EH (cell line): ENCODE data around the gene RASA3.
A peak's percentile ranks its signal among the peaks of the same experiment; 100 is the strongest.
"Not testable (repeated sequence)": the region's sequence is repeated elsewhere in the genome, so short reads cannot be mapped to it uniquely, and the experiment has no call there.

Experiments
- DNase-seq: peaks from one replicate; pipeline ENCODE4 v3.0.0-alpha.2; 2015; ENCODE audit warnings: low read depth

RASA3 gene

GRCh38 chr13:114033541-114034315 lies 98.7 kb downstream of the RASA3 start:
- DNase-seq = no peak

GRCh38 chr13:114032126-114032799 lies 100.2 kb downstream of the RASA3 start:
- DNase-seq = peak; percentile 78

- no peak for DNase-seq
These were observed 100.8 kb downstream of the RASA3 start for GRCh38 chr13:114031631-114032030.

- DNase-seq = no peak
These were observed 101.5 kb downstream of the RASA3 start for GRCh38 chr13:114030666-114031610.

GRCh38 chr13:114029866-114030625 lies 102.4 kb downstream of the RASA3 start:
- DNase-seq = no peak

GRCh38 chr13:114027826-114028225 lies 104.6 kb downstream of the RASA3 start:
- DNase-seq = no peak

GRCh38 chr13:114027046-114027715 lies 105.2 kb downstream of the RASA3 start:
- peak; percentile 62 for DNase-seq

GRCh38 chr13:114026481-114026880 lies 105.9 kb downstream of the RASA3 start:
- DNase-seq = no peak

GRCh38 chr13:114025714-114026431 lies 106.5 kb downstream of the RASA3 start:
- DNase-seq = peak; percentile 47

- no peak for DNase-seq
These were observed 107.1 kb downstream of the RASA3 start for GRCh38 chr13:114025405-114025713.

- DNase-seq = no peak
These were observed 107.6 kb downstream of the RASA3 start for GRCh38 chr13:114024603-114025404.

- no peak for DNase-seq
These were observed 108.5 kb downstream of the RASA3 start for GRCh38 chr13:114023716-114024602.

GRCh38 chr13:114022876-114023275 lies 109.5 kb downstream of the RASA3 start:
- DNase-seq = peak; percentile 80

- DNase-seq = no peak
These were observed 110.1 kb downstream of the RASA3 start for GRCh38 chr13:114022309-114022669.

- no peak for DNase-seq
These were observed 110.7 kb downstream of the RASA3 start for GRCh38 chr13:114021464-114022308.

- no peak for DNase-seq
These were observed 111.5 kb downstream of the RASA3 start for GRCh38 chr13:114020750-114021463.

- not testable (repeated sequence) for DNase-seq
These were observed 112.3 kb downstream of the RASA3 start for GRCh38 chr13:114020134-114020533.
